HG03097 (cell line): ENCODE results near the gene ERAP2.

Source experiments
- ATAC-seq: cut with Tn5 transposase; IDR thresholded peaks from one replicate; pipeline ENCODE4 v1.9.1; 2021; ENCODE audit not compliant: unreplicated experiment, low FRiP score

Gene ERAP2

GRCh38 chr5:96952118-96952750, 75.9 kb downstream of the ERAP2 start:
- no peak for ATAC-seq

- ATAC-seq, result no peak
Measured at GRCh38 chr5:96952974-96953730, 76.9 kb downstream of the ERAP2 start.

- peak; percentile 39 for ATAC-seq
Measured at GRCh38 chr5:96957254-96958049, 81.2 kb downstream of the ERAP2 start.

GRCh38 chr5:96958977-96959376, 82.7 kb downstream of the ERAP2 start:
- no peak for ATAC-seq

- ATAC-seq, result peak; percentile 45
Measured at GRCh38 chr5:96961053-96961452, 84.8 kb downstream of the ERAP2 start.

- ATAC-seq, result no peak
Measured at GRCh38 chr5:96962540-96962991, 86.3 kb downstream of the ERAP2 start.

- peak; percentile 47 for ATAC-seq
Measured at GRCh38 chr5:96963267-96963666, 87.0 kb downstream of the ERAP2 start.

GRCh38 chr5:96966801-96967200, 90.5 kb downstream of the ERAP2 start:
- no peak for ATAC-seq

GRCh38 chr5:96967400-96967799, 91.1 kb downstream of the ERAP2 start:
- ATAC-seq, result no peak

GRCh38 chr5:96968074-96968473, 91.8 kb downstream of the ERAP2 start:
- no peak for ATAC-seq

GRCh38 chr5:96968614-96969013, 92.3 kb downstream of the ERAP2 start:
- no peak for ATAC-seq
